ENCODE data around the gene WNT16.
"Not testable (repeated sequence)": the region's sequence is repeated elsewhere in the genome, so short reads cannot be mapped to it uniquely, and the experiment has no call there.

Gene WNT16

DNA sequence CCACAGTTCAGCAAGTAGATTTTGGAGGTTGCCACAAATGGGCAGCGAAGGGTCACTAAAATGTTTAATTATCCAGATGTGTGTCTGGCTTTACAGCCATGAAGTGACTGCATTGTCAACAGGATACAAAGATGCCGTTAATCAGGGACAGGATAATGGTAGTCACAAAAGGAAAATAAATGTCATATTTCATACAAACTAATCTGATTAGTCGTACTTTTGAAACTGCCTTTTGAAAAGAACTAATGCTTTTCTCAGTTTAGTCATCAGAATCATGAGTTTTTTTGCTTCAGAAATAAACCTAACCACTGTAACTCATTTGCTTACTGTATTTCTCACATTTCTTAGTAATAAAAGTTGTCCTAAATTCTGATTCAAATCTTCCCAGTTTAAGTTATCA lies 22.2 kb upstream of the WNT16 start:
- TF ChIP-seq, protein P1, sequence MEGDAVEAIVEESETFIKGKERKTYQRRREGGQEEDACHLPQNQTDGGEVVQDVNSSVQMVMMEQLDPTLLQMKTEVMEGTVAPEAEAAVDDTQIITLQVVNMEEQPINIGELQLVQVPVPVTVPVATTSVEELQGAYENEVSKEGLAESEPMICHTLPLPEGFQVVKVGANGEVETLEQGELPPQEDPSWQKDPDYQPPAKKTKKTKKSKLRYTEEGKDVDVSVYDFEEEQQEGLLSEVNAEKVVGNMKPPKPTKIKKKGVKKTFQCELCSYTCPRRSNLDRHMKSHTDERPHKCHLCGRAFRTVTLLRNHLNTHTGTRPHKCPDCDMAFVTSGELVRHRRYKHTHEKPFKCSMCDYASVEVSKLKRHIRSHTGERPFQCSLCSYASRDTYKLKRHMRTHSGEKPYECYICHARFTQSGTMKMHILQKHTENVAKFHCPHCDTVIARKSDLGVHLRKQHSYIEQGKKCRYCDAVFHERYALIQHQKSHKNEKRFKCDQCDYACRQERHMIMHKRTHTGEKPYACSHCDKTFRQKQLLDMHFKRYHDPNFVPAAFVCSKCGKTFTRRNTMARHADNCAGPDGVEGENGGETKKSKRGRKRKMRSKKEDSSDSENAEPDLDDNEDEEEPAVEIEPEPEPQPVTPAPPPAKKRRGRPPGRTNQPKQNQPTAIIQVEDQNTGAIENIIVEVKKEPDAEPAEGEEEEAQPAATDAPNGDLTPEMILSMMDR (IDR thresholded peaks at IDR 0.05; ENCODE audit: borderline replicate concordance, insufficient read depth, low read depth, low read length) = no peak
- H3K4me3 ChIP-seq (ENCODE audit: low read depth, low read length) = no peak overlapping the region

DNA sequence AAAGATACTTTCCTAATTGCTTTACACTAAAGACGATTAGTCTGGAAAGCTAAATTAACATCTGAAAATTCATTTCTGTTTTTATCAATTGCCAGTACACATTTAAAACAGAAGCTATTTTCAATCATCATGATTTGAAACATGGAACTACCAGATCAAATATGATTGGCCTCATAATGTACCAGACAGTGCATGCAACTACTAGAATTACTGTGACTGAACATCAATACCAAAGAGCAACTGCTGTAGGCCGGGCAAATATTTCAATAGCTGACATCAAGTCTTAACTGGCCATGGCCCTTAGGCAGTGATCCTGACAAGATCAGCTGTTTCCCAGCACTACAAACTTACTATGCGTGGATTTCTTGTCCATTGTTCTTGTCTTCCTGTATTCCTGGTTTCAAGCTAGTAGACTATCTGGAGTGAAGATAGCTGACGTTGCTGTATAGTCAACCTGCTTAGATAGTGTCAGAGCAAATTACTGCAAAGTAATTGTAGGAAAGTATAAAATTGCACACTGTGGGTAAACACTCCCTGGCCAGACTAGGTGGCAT lies 21.7 kb upstream of the WNT16 start:
- TF ChIP-seq, protein P1 (IDR thresholded peaks at IDR 0.05; ENCODE audit: borderline replicate concordance, insufficient read depth, low read depth, low read length) = no peak
- no peak overlapping the region for H3K4me3 ChIP-seq (ENCODE audit: low read depth, low read length)

DNA sequence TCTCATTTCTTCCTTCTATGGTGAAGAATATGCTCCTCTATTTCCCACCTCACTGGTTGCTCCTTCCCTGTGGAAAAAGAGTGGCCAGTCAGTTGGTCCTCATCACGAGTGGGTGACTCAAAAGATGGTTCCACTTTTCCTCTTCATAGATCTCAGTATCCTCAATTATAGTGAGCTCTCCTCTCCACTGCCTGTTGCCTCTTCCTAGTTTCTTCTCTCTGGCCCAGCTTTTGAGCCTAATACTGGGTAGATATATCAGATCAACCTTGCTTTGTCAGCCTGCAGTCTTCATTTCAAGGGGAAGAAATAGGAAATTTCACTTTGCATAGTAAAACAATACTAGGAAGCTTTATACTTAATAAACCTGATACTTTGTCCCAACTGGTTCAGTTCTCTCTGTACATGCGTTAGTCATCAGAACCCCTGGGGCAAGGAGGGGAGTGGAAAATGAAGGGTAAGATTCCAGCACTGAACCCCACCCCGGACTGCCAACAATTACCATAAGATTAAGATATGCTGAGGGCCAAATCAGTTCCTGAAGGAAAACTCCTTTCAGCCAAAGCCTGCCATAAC lies 15.5 kb upstream of the WNT16 start:
- H3K4me3 ChIP-seq (ENCODE audit: low read depth, low read length) = no peak overlapping the region
- TF ChIP-seq, protein P1 (IDR thresholded peaks at IDR 0.05; ENCODE audit: borderline replicate concordance, insufficient read depth, low read depth, low read length) = no peak

DNA sequence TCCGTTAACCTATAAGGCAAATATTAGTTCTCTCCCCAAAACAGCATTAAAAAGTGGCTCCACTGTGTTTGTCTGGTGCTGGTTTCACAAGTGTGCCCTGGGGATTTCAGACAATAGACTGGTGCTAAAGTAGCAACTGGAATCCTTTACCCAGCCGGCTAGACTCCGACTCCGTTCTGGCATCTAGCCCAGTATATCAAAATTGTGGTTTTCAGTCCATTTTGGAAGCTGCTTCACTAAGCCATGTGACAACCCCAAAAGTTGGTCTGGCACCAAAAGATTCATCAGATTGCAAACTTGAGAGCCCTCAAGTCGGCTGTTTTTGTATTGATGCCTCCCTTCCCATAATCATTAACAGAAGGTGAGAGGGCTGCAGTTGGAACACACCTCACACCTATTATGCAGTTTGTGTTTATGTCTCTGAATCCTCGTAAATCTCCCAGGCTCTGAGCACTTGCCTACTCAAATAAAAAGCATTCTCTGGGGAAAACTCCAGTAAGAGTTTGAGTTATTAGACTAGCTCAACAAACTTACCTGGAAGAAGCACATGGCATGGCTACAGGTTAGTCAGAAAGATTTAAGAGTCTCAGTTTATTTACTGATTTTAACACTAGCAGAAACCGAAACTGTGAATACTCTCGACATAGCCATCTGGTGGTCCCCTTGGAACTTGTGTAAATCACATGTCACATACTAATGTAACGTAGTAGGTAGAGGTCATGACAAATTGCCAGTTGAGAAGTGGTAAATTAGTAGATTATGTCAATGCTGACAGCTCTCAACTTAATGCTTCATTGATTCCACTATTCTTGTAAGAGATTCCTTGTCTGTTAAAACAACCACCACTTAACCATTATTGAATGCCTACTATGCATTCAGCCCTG lies 14.8 kb upstream of the WNT16 start:
- no peak overlapping the region for H3K4me3 ChIP-seq (ENCODE audit: low read depth, low read length)
- TF ChIP-seq, protein P1 (IDR thresholded peaks at IDR 0.05; ENCODE audit: borderline replicate concordance, insufficient read depth, low read depth, low read length) = no peak

DNA sequence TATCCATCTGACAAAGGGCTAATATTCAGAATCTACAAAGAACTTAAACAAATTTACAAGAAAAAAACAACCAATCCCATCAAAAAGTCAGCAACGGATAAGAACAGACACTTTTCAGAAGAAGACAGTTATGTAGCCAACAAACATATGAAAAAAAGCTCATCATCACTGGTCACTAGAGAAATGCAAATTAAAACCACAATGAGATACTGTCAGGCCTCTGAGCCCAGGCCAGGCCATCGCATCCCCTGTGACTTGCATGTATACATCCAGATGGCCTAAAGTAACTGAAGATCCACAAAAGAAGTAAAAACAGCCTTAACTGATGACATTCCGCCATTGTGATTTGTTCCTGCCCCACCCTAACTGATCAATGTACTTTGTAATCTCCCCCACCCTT lies 13.6 kb upstream of the WNT16 start:
- H3K4me3 ChIP-seq (ENCODE audit: low read depth, low read length) = not testable (repeated sequence)

DNA sequence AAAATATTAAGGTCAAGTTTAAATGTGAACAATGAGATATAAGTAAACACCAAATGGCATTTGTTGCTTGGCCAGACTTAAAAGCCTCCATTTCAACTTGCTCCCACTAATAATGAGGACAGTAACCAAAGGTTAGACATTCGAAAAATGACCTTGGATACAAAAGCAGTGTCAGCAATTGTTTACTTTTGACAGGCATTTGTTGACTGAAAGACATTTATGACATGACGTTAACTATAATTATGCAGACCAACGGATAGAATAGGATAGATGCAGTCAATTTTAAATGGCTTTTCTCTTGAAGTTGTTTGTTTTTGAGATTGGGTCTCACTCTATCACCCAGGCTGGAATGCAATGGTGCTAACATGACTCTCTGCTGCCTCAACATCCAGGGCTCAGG lies 6.3 kb upstream of the WNT16 start:
- TF ChIP-seq, protein P1 (IDR thresholded peaks at IDR 0.05; ENCODE audit: borderline replicate concordance, insufficient read depth, low read depth, low read length) = no peak
- H3K4me3 ChIP-seq (ENCODE audit: low read depth, low read length) = no peak overlapping the region

DNA sequence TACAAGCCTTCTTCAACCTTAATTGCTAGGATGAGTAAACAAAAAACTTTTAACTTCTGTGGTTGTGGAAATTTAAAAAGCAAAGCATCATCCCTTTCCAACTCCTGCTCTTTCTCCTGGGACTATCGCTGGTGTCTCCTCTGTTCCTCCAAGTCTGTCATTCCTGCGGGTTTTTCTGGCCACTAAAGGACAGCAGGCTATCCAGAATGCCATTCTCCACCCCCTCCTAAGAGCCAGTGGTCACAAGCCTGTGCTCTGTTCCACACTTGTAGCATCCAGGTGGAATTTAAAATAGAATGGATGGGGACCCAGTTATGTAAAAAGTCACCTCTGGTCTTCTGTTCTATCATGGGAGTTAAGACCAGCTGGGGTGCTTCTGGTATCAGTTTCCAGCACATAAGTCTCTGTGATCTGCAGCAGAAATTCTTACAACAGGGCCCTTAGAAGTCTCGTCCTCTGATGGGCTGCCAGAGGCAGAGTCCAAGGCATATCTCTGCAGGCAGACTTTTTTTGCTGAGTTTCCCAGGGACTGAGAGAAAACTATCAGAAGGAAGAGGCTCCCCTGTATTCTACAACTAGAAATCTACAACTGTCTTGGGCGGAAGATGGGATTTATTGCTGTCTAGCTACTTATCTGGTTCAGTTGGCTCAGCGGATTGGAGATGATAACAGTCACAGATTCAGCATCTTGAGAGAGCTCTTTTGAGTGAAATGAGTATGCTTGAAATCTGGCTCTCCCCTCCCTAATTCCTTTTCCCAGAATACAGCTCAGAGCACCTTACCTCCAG lies 5.1 kb upstream of the WNT16 start:
- TF ChIP-seq, protein P1 (IDR thresholded peaks at IDR 0.05; ENCODE audit: borderline replicate concordance, insufficient read depth, low read depth, low read length) = no peak
- H3K4me3 ChIP-seq (ENCODE audit: low read depth, low read length) = no peak overlapping the region

Measured in GM12875 (cell line).